ENCODE data around the gene GJD4. TPM values are rescaled to one million over a fixed set of nuclear protein-coding genes. Genes with fewer than 3 reads are reported as not detected.

Gene GJD4
- total and polyA plus RNA-seq, 2 donors (not counting 1 experiment from before 2014, with no cell fraction given) = not detected

GRCh38 chr10:35613597-35614226 lies 8.6 kb downstream of the GJD4 start:
- Histone ChIP-seq H3K36me3 (replicated peaks in 1 of 2; ENCODE audit: control extremely low read depth in 1 of 2, control insufficient read depth in 1 of 2, extremely low read depth in 1 of 2, insufficient read depth in 2 of 2, low read length in 1 of 2) (no peaks in the 10 kb centered on the region), H3K27ac (ENCODE audit: low read length in 2 of 2) (no peak overlapping the region), H3K9me3 (ENCODE audit: control extremely low read depth in 1 of 3, control insufficient read depth in 2 of 3, insufficient read depth in 1 of 3, low read length in 2 of 3) (peaks cover 0 to 14% (median 0%) of the 10 kb centered on the region in 3 donors), H3K27me3 (replicated peaks in 1 of 4; ENCODE audit: control extremely low read depth in 1 of 4, control insufficient read depth in 3 of 4, insufficient read depth in 4 of 4, low read length in 3 of 4) (peaks cover 0 to 27% (median 5%) of the 10 kb centered on the region in 4 experiments), H3K9ac (ENCODE audit: low read length) (no peak overlapping the region), H3K4me2 (replicated peaks; ENCODE audit: low read depth, low read length, poor library complexity, severe bottlenecking) (no peak overlapping the region), H3K79me2 (ENCODE audit: control insufficient read depth, insufficient read depth, low read length) (no peaks in the 10 kb centered on the region), H3K4me1 (ENCODE audit: control insufficient read depth in 2 of 2, insufficient read depth in 2 of 2, low read length in 2 of 2) (no peaks in the 10 kb centered on the region), H3K4me3 (ENCODE audit: control extremely low read depth in 1 of 5, extremely low read depth in 1 of 5, insufficient read depth in 1 of 5, low read depth in 2 of 5, low read length in 4 of 5) (no peak overlapping the region), H4K20me1 (ENCODE audit: control insufficient read depth, insufficient read depth, low read length, poor library complexity, severe bottlenecking) (no peaks in the 10 kb centered on the region), H2AFZ (ENCODE audit: insufficient read depth, low read depth, low read length, poor library complexity, severe bottlenecking) (no peak overlapping the region)
- Mint-ChIP-seq H3K27ac (no peak overlapping the region), H3K4me3 (no peak overlapping the region), H3K9me3 (ENCODE audit: insufficient read depth) (no peaks in the 10 kb centered on the region), H3K4me1 (peaks cover 1% of the 10 kb centered on the region), H3K27me3 (peaks cover 38% of the 10 kb centered on the region)
- intact Hi-C loops (cut with micrococcal nuclease) = no loop called here
- POLR2A ChIA-PET = no interaction called here
- CTCF ChIA-PET = interaction anchor here (1.4 kb wide), 1 partner anchor 234 kb away, joined by 3 read pairs; no protein-coding TSS in a partner anchor
- DNase-seq (no peak), ATAC-seq (ENCODE audit: low read depth) (no peak)
- TF ChIP-seq EZH2 (IDR thresholded peaks at IDR 0.05; ENCODE audit: borderline replicate concordance, insufficient read depth, low read depth, low read length, poor library complexity, severe bottlenecking) (no peak), CTCF (IDR thresholded peaks at IDR 0.05) (no peak)
- 59% methylated on average over 3 of the region's 8 CpGs for WGBS (ENCODE audit: insufficient coverage)

GRCh38 chr10:35614312-35614711 lies 9.2 kb downstream of the GJD4 start:
- 68% methylated on average over 2 of the region's 5 CpGs for WGBS (ENCODE audit: insufficient coverage)
- no peak overlapping the region for H3K4me2 ChIP-seq (replicated peaks; ENCODE audit: low read depth, low read length, poor library complexity, severe bottlenecking)
- H4K20me1 ChIP-seq (ENCODE audit: control insufficient read depth, insufficient read depth, low read length, poor library complexity, severe bottlenecking) = no peaks in the 10 kb centered on the region
- H3K9me3 ChIP-seq (ENCODE audit: control extremely low read depth in 1 of 3, control insufficient read depth in 2 of 3, insufficient read depth in 1 of 3, low read length in 2 of 3) = peaks cover 0 to 10% (median 0%) of the 10 kb centered on the region in 3 donors
- H3K79me2 ChIP-seq (ENCODE audit: control insufficient read depth, insufficient read depth, low read length) = no peaks in the 10 kb centered on the region
- TF ChIP-seq CTCF (IDR thresholded peaks at IDR 0.05) (no peak), EZH2 (IDR thresholded peaks at IDR 0.05; ENCODE audit: borderline replicate concordance, insufficient read depth, low read depth, low read length, poor library complexity, severe bottlenecking) (no peak)
- DNase-seq (no peak), ATAC-seq (ENCODE audit: low read depth) (no peak)
- Mint-ChIP-seq H3K4me3 (no peak overlapping the region), H3K27ac (no peak overlapping the region), H3K9me3 (ENCODE audit: insufficient read depth) (peaks cover 1% of the 10 kb centered on the region), H3K4me1 (no peaks in the 10 kb centered on the region), H3K27me3 (peaks cover 37% of the 10 kb centered on the region)
- ChIA-PET POLR2A (no interaction called here), CTCF (interaction anchor here (0.7 to 1.4 kb wide), 2 partner anchors 25 to 235 kb away, joined by 3 read pairs; no protein-coding TSS in a partner anchor)
- no peak overlapping the region for H2AFZ ChIP-seq (ENCODE audit: insufficient read depth, low read depth, low read length, poor library complexity, severe bottlenecking)
- no peak overlapping the region for H3K4me3 ChIP-seq (ENCODE audit: control extremely low read depth in 1 of 5, extremely low read depth in 1 of 5, insufficient read depth in 1 of 5, low read depth in 2 of 5, low read length in 4 of 5)
- H3K9ac ChIP-seq (ENCODE audit: low read length) = no peak overlapping the region
- H3K27me3 ChIP-seq (replicated peaks in 1 of 4; ENCODE audit: control extremely low read depth in 1 of 4, control insufficient read depth in 3 of 4, insufficient read depth in 4 of 4, low read length in 3 of 4) = peaks cover 0 to 24% (median 5%) of the 10 kb centered on the region in 4 experiments
- H3K36me3 ChIP-seq (replicated peaks in 1 of 2; ENCODE audit: control extremely low read depth in 1 of 2, control insufficient read depth in 1 of 2, extremely low read depth in 1 of 2, insufficient read depth in 2 of 2, low read length in 1 of 2) = no peaks in the 10 kb centered on the region
- H3K27ac ChIP-seq (ENCODE audit: low read length in 2 of 2) = no peak overlapping the region
- no peaks in the 10 kb centered on the region for H3K4me1 ChIP-seq (ENCODE audit: control insufficient read depth in 2 of 2, insufficient read depth in 2 of 2, low read length in 2 of 2)
- intact Hi-C loops (cut with micrococcal nuclease) = no loop called here
